Keratinocyte (primary cell): ENCODE data around the gene PCK1. TPM values are rescaled to one million over a fixed set of nuclear protein-coding genes. Genes with fewer than 3 reads are reported as not detected.

Experiments used
- DNase-seq: peaks from one replicate; pipeline ENCODE4 v3.0.0-alpha.2; 2011; ENCODE audit warnings: low read depth, missing footprints, low spot score
- FAIRE-seq: peaks from 2 replicates; lab custom pipeline; 2011; peaks lifted over from hg19 to GRCh38; lab: Jason Lieb, UNC
- H2AFZ ChIP-seq: 2 replicates; pipeline ENCODE4 v1.6.0; 2012; ENCODE audit warnings: low read length, control low read depth, inconsistent platforms; ENCODE audit not compliant: control insufficient read depth
- H3K27ac ChIP-seq: 2 replicates; pipeline ENCODE4 v1.5.1; 2011; ENCODE audit warnings: low read length; ENCODE audit not compliant: control insufficient read depth, insufficient read depth
- H3K27me3 ChIP-seq: 3 replicates; pipeline ENCODE4 v1.6.0; 2011; ENCODE audit warnings: low read length; ENCODE audit not compliant: control insufficient read depth, insufficient read depth; ENCODE audit errors: extremely low read depth
- H3K36me3 ChIP-seq, 2 experiments: 2 replicates in 1 of 2; 3 replicates in 1 of 2; pipeline ENCODE4 v1.5.1; 2011; ENCODE audit warnings: low read length in 2 of 2, mild to moderate bottlenecking in 1 of 2; ENCODE audit not compliant: control insufficient read depth in 2 of 2, insufficient read depth in 2 of 2; ENCODE audit errors: extremely low read depth in 1 of 2
- H3K4me1 ChIP-seq: 3 replicates; pipeline ENCODE4 v1.5.1; 2011; ENCODE audit warnings: low read length; ENCODE audit not compliant: control insufficient read depth, insufficient read depth; ENCODE audit errors: extremely low read depth
- H3K4me2 ChIP-seq: 3 replicates; pipeline ENCODE4 v1.6.0; 2011; ENCODE audit warnings: low read depth, low read length; ENCODE audit not compliant: control insufficient read depth, insufficient read depth; ENCODE audit errors: extremely low read depth
- H3K4me3 ChIP-seq, 3 experiments: fragments of 200-600 bp in 1 of 3; sonication (generic) in 1 of 3; 2 replicates in 2 of 3; 3 replicates in 1 of 3; pipeline ENCODE4 v1.5.1; 2011 to 2016; ENCODE audit warnings: low read length in 3 of 3, mild to moderate bottlenecking in 3 of 3, control low read depth in 2 of 3, inconsistent platforms in 1 of 3, low read depth in 1 of 3, mixed read lengths in 1 of 3, mixed run types in 1 of 3, moderate library complexity in 1 of 3; ENCODE audit not compliant: control insufficient read depth in 2 of 3, insufficient read depth in 2 of 3; ENCODE audit errors: extremely low read depth in 1 of 3
- H3K79me2 ChIP-seq: 2 replicates; pipeline ENCODE4 v1.6.0; 2012; ENCODE audit warnings: low read length; ENCODE audit not compliant: control insufficient read depth, insufficient read depth
- H3K9ac ChIP-seq: 3 replicates; pipeline ENCODE4 v1.6.0; 2011; ENCODE audit warnings: low read length; ENCODE audit not compliant: control insufficient read depth, insufficient read depth; ENCODE audit errors: extremely low read depth
- H3K9me1 ChIP-seq: 3 replicates; pipeline ENCODE4 v1.6.0; 2011; ENCODE audit warnings: low read length; ENCODE audit not compliant: control insufficient read depth, insufficient read depth; ENCODE audit errors: extremely low read depth
- H3K9me3 ChIP-seq: 2 replicates; pipeline ENCODE4 v1.5.1; 2012; ENCODE audit warnings: low read depth, low read length; ENCODE audit not compliant: control insufficient read depth
- H4K20me1 ChIP-seq: 3 replicates; pipeline ENCODE4 v1.6.0; 2011; ENCODE audit warnings: low read length; ENCODE audit not compliant: control insufficient read depth, insufficient read depth; ENCODE audit errors: extremely low read depth
- EZH2 ChIP-seq: IDR thresholded peaks from one replicate; pipeline ENCODE4 v1.6.1; 2012; ENCODE audit warnings: inconsistent platforms, mild to moderate bottlenecking, low read length, moderate library complexity
- dilution Hi-C: fragments of 300-500 bp; cut with MboI; formaldehyde crosslinking; loops from one replicate; pipeline ENCODE4 v1.7.0; 2020; ENCODE audit warnings: low sequenced_read_pairs; ENCODE audit not compliant: extremely low pct_ligation_motif_present
- polyA plus RNA-seq, 5 experiments: library from polyadenylated mRNA; depleted of rRNA in 3 of 5; stranded (reverse) in 3 of 5; stranded (forward) in 1 of 5; unstranded in 1 of 5; fragments of >200 nt; gene quantifications; 1 replicate in 1 of 5; 2 replicates in 3 of 5; 3 replicates in 1 of 5; pipeline versions ENCODE4 v1.2.1 to v1.2.3, GENCODE V29; 2011 to 2012; ENCODE audit warnings: missing spikeins in 2 of 5, low read depth in 1 of 5, low replicate concordance in 1 of 5
- TF ChIP-seq, protein P1 (sequence below), 3 experiments: IDR thresholded peaks in 1 of 3; conservative IDR thresholded peaks in 1 of 3; optimal IDR thresholded peaks in 1 of 3; 2 replicates in 2 of 3; 3 replicates in 1 of 3; pipeline versions ENCODE3 to v1.5.1; 2011; ENCODE audit warnings: low read length in 3 of 3, mild to moderate bottlenecking in 3 of 3, moderate library complexity in 2 of 3, control low read depth in 1 of 3, inconsistent platforms in 1 of 3; ENCODE audit not compliant: insufficient read depth in 2 of 3; ENCODE audit errors: extremely low read depth in 1 of 3

The PCK1 gene
- polyA plus RNA-seq, 1 donor (not counting 4 experiments of a cell fraction or from before 2014, with no cell fraction given): not detected

GRCh38 chr20:57612436-57612835 is 51.5 kb downstream of the PCK1 start:
- peaks cover 4% of the 10 kb centered on the region for H4K20me1 ChIP-seq
- H3K36me3 ChIP-seq: no peaks in the 10 kb centered on the region
- H3K9ac ChIP-seq: no peak overlapping the region
- H3K4me3 ChIP-seq: no peak overlapping the region
- no peak overlapping the region for H2AFZ ChIP-seq
- H3K27me3 ChIP-seq: peaks cover 66% of the 10 kb centered on the region
- H3K4me2 ChIP-seq: no peak overlapping the region
- H3K79me2 ChIP-seq: no peaks in the 10 kb centered on the region
- no peaks in the 10 kb centered on the region for H3K9me3 ChIP-seq
- no peaks in the 10 kb centered on the region for H3K9me1 ChIP-seq
- TF ChIP-seq, protein P1, sequence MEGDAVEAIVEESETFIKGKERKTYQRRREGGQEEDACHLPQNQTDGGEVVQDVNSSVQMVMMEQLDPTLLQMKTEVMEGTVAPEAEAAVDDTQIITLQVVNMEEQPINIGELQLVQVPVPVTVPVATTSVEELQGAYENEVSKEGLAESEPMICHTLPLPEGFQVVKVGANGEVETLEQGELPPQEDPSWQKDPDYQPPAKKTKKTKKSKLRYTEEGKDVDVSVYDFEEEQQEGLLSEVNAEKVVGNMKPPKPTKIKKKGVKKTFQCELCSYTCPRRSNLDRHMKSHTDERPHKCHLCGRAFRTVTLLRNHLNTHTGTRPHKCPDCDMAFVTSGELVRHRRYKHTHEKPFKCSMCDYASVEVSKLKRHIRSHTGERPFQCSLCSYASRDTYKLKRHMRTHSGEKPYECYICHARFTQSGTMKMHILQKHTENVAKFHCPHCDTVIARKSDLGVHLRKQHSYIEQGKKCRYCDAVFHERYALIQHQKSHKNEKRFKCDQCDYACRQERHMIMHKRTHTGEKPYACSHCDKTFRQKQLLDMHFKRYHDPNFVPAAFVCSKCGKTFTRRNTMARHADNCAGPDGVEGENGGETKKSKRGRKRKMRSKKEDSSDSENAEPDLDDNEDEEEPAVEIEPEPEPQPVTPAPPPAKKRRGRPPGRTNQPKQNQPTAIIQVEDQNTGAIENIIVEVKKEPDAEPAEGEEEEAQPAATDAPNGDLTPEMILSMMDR (optimal IDR thresholded peaks at IDR 0.05 in 1 of 3, IDR thresholded peaks at IDR 0.05 in 1 of 3, conservative IDR thresholded peaks at IDR 0.05 in 1 of 3; ENCODE audit: extremely low read depth in 1 of 3, insufficient read depth in 2 of 3, low read length in 3 of 3): no peak
- TF ChIP-seq EZH2: no peak
- dilution Hi-C loops: loop anchor here (25.0 kb wide), 1 partner anchor 575 kb away; no protein-coding TSS in a partner anchor
- DNase-seq (no peak), FAIRE-seq (no peak)
- H3K4me1 ChIP-seq: no peaks in the 10 kb centered on the region
- H3K27ac ChIP-seq: no peak overlapping the region

GRCh38 chr20:57612916-57613315 is 52.0 kb downstream of the PCK1 start:
- Histone ChIP-seq H3K79me2 (no peaks in the 10 kb centered on the region), H3K9me1 (no peaks in the 10 kb centered on the region), H3K4me3 (no peak overlapping the region), H3K27me3 (peaks cover 66% of the 10 kb centered on the region), H3K4me2 (no peak overlapping the region), H3K9me3 (no peaks in the 10 kb centered on the region), H3K27ac (no peak overlapping the region), H4K20me1 (peaks cover 4% of the 10 kb centered on the region), H3K4me1 (peaks cover 4% of the 10 kb centered on the region), H3K9ac (no peak overlapping the region), H2AFZ (no peak overlapping the region), H3K36me3 (no peaks in the 10 kb centered on the region)
- DNase-seq (no peak), FAIRE-seq (no peak)
- dilution Hi-C loops: loop anchor here (25.0 kb wide), 1 partner anchor 574 kb away; no protein-coding TSS in a partner anchor
- TF ChIP-seq EZH2: no peak
- TF ChIP-seq, protein P1 (optimal IDR thresholded peaks at IDR 0.05 in 1 of 3, IDR thresholded peaks at IDR 0.05 in 1 of 3, conservative IDR thresholded peaks at IDR 0.05 in 1 of 3; ENCODE audit: extremely low read depth in 1 of 3, insufficient read depth in 2 of 3, low read length in 3 of 3): no peak
